ENCODE data around the gene GNAI3. TPM values are rescaled to one million over a fixed set of nuclear protein-coding genes. Genes with fewer than 3 reads are reported as not detected.
A peak's percentile ranks its signal among the peaks of the same experiment; 100 is the strongest.

Gene GNAI3
- total and polyA plus RNA-seq, 2 of the 13 experiments (the other 11 are each of a cell fraction or from before 2014, with no cell fraction given) = 4.3 to 9.0 TPM

- TF ChIP-seq MXD1 (CRISPR knock-in tag; IDR thresholded peaks at IDR 0.05) = peak; percentile 57; the same call in 1 of the 2 replicates
- no peak for TF ChIP-seq HHEX (CRISPR knock-in tag; IDR thresholded peaks at IDR 0.05)
- peak; percentile 82 for TF ChIP-seq SALL1 (CRISPR knock-in tag; IDR thresholded peaks at IDR 0.05)
- 0 out of 2 replicates have a peak, but pooled peaks have one; percentile 36 for TF ChIP-seq ZSCAN31 (CRISPR knock-in tag; IDR thresholded peaks at IDR 0.05; ENCODE audit: low read depth)
- TF ChIP-seq ZNF253 (CRISPR knock-in tag; IDR thresholded peaks at IDR 0.05; ENCODE audit: borderline replicate concordance) = no peak
- TF ChIP-seq STAG1 (CRISPR knock-in tag; IDR thresholded peaks at IDR 0.05) = no peak
- peak; percentile 55; the same call in 1 of the 2 replicates for TF ChIP-seq HOMEZ (CRISPR knock-in tag; IDR thresholded peaks at IDR 0.05; ENCODE audit: low read depth)
- no peak for TF ChIP-seq BRCA1 (CRISPR knock-in tag; IDR thresholded peaks at IDR 0.05)
- no peak for TF ChIP-seq HES4 (CRISPR knock-in tag; IDR thresholded peaks at IDR 0.05; ENCODE audit: borderline replicate concordance)
- TF ChIP-seq HNRNPL (IDR thresholded peaks at IDR 0.05; ENCODE audit: low read depth, low read length) = 0 out of 2 replicates have a peak, but pooled peaks have one; percentile 50
- 0 out of 2 replicates have a peak, but pooled peaks have one; percentile 53 for TF ChIP-seq HBP1 (CRISPR knock-in tag; IDR thresholded peaks at IDR 0.05; ENCODE audit: low read depth)
- no peak for TF ChIP-seq EED (CRISPR knock-in tag; IDR thresholded peaks at IDR 0.05)
- TF ChIP-seq MAF1 (CRISPR knock-in tag; IDR thresholded peaks at IDR 0.05; ENCODE audit: borderline replicate concordance) = no peak
- TF ChIP-seq MXD3 (CRISPR knock-in tag; IDR thresholded peaks at IDR 0.05) = no peak
- no peak for TF ChIP-seq PCBP1 (IDR thresholded peaks at IDR 0.05; ENCODE audit: borderline replicate concordance, low read depth, low read length)
- TF ChIP-seq ERF (CRISPR knock-in tag; IDR thresholded peaks at IDR 0.05) = peak; percentile 73; the same call in 1 of the 2 replicates
- no peak for TF ChIP-seq ZBTB21 (CRISPR knock-in tag; IDR thresholded peaks at IDR 0.05)
- no peak for TF ChIP-seq ZNF12 (CRISPR knock-in tag; IDR thresholded peaks at IDR 0.05)
- no peak for TF ChIP-seq ZNF674 (CRISPR knock-in tag; IDR thresholded peaks at IDR 0.05; ENCODE audit: low read depth)
- peak; percentile 25; the same call in 1 of the 2 replicates for TF ChIP-seq ATF2 (CRISPR knock-in tag; IDR thresholded peaks at IDR 0.05)
- TF ChIP-seq STAT6 (CRISPR knock-in tag; IDR thresholded peaks at IDR 0.05; ENCODE audit: borderline replicate concordance) = no peak
- TF ChIP-seq ZNF549 (CRISPR knock-in tag; IDR thresholded peaks at IDR 0.05) = no peak
Observed at GRCh38 chr1:109655615-109656519, 107.5 kb downstream of the GNAI3 start, which contains the start of gene GSTM4 (continued).
